Stomach (tissue), 19 donors: ENCODE measurements around the gene OR1D5. TPM values are rescaled to one million over a fixed set of nuclear protein-coding genes. Genes with fewer than 3 reads are reported as not detected.
"Not testable (repeated sequence)": the region's sequence is repeated elsewhere in the genome, so short reads cannot be mapped to it uniquely, and the experiment has no call there.

Source experiments
- DNase-seq, 2 donors: peaks; one replicate each; pipeline versions ENCODE4 v3.0.0 to v3.0.0-alpha.2; 2013 to 2019
- H3K27ac ChIP-seq, 5 donors: fragments of 200-600 bp in 4 of 5; sonication (generic) in 4 of 5; one replicate each; pipeline ENCODE4 v1.5.1; 2013 to 2019; ENCODE audit warnings: mild to moderate bottlenecking in 1 of 5, moderate library complexity in 1 of 5
- H3K27me3 ChIP-seq, 3 donors: fragments of 200-600 bp; sonication (generic); one replicate each; pipeline ENCODE4 v1.5.1; 2017 to 2019; ENCODE audit warnings: mixed run types in 1 of 3
- H3K36me3 ChIP-seq, 4 donors: fragments of 200-600 bp; sonication (generic); 1 replicate in 3 of 4; 2 replicates in 1 of 4; pipeline ENCODE4 v1.5.1; 2016 to 2019
- H3K4me1 ChIP-seq, 4 donors: fragments of 200-600 bp; sonication (generic); one replicate each; pipeline ENCODE4 v1.5.1; 2016 to 2019
- H3K4me3 ChIP-seq, 4 donors: fragments of 200-600 bp; sonication (generic) in 3 of 4; one replicate each; pipeline ENCODE4 v1.5.1; 2016 to 2019; ENCODE audit warnings: mild to moderate bottlenecking in 1 of 4
- H3K9me3 ChIP-seq, 4 donors: fragments of 200-600 bp; sonication (generic); one replicate each; pipeline ENCODE4 v1.5.1; 2016 to 2019
- CTCF ChIP-seq, 7 experiments: fragments of 450-650 bp in 4 of 7; fragments of 200-600 bp in 3 of 7; sonication (generic) in 3 of 7; IDR thresholded peaks; one replicate each; pipeline ENCODE4 v1.5.1; 2016 to 2019; ENCODE audit warnings: antibody characterized with exemption in 7 of 7, control low read depth in 2 of 7, mild to moderate bottlenecking in 1 of 7
- EP300 ChIP-seq: sonication (generic); formaldehyde crosslinking; IDR thresholded peaks from one replicate; pipeline ENCODE4 v1.6.1; 2017; ENCODE audit warnings: antibody characterized with exemption
- POLR2A ChIP-seq, 4 donors: fragments of 450-650 bp; IDR thresholded peaks; one replicate each; pipeline ENCODE4 v1.6.1; 2016; ENCODE audit warnings: antibody characterized with exemption in 4 of 4, control low read depth in 2 of 4, mild to moderate bottlenecking in 1 of 4, moderate library complexity in 1 of 4
- POLR2AphosphoS5 ChIP-seq, 3 donors: sonication (generic); formaldehyde crosslinking; IDR thresholded peaks; one replicate each; pipeline ENCODE4 v1.6.1; 2016; ENCODE audit warnings: antibody characterized with exemption in 3 of 3
- WGBS, 5 donors: extraction: QIAGEN DNeasy Blood & Tissue Kit in 3 of 5; methylation state at CpG; one replicate each; pipeline versions ENCODE4 v1.1.5 to v1.1.7; 2013 to 2018; 5-methylcytosine and 5-hydroxymethylcytosine counted together
- intact Hi-C: fragments of 100-400 bp; cut with DNase I; formaldehyde crosslinking; loops from one replicate; pipeline ENCODE4 v1.15.1; 2023; ENCODE audit warnings: low total_unique reads
- long read RNA-seq, 10 donors: transcript quantifications; one replicate each; lab custom pipeline, GENCODE V29; 2026
- polyA plus RNA-seq, 3 donors: library from polyadenylated mRNA; stranded (reverse); fragments of 200-250 nt; gene quantifications; one replicate each; pipeline ENCODE4 v1.2.3, GENCODE V29; 2013
- total RNA-seq, 5 donors: library from RNA; depleted of rRNA; stranded (reverse); fragments of >200 nt; gene quantifications; one replicate each; pipeline versions ENCODE4 v1.1.0 to v1.2.3, GENCODE V29; 2014 to 2016
- donor health status: healthy with polysubstance abuse.
- donor health status: Bipolar disorder and iron deficiency.
- donor health status: healthy.

Gene OR1D5
- total RNA-seq (not detected), polyA plus RNA-seq (not detected)
- long read RNA-seq, donor 1, result 0 reads
- long read RNA-seq, donor 2, result 0 reads
- long read RNA-seq, donor 3, result 0 reads
- long read RNA-seq, donor 4, result 0 reads
- long read RNA-seq, donor 5, result 0 reads
- long read RNA-seq, donor 6, result 0 reads
- long read RNA-seq, donor 7, result 0 reads
- long read RNA-seq, donor 8, result 0 reads
- long read RNA-seq, donor 9, result 0 reads
- long read RNA-seq, donor 10, result 0 reads

- intact Hi-C loops, H3K27ac ChIP-seq, H3K27me3 ChIP-seq, H3K9me3 ChIP-seq, H3K4me3 ChIP-seq, H3K36me3 ChIP-seq, DNase-seq, H3K4me1 ChIP-seq: not testable (repeated sequence)
- WGBS, 5 donors, result 60% methylated on average over 1 of the region's 2 CpGs; no CpG with 5 or more reads in 3 of the 5 donors
These were observed at the start of gene OR1D5 for GRCh38 chr17:3063507-3063906. OR1D5 (minus strand) TSS chr17:3063607; CDS start chr17:3063607, 0 bp downstream.

GRCh38 chr17:3104322-3104721 is 40.9 kb upstream of the OR1D5 start, which contains the start of gene OR1D2:
OR1D2 (minus strand) TSS chr17:3104422; CDS start chr17:3092996, 11,426 bp downstream.
- peaks cover 0 to 32% (median 20%) of the 10 kb centered on the region in 4 donors for H3K9me3 ChIP-seq
- no peaks in the 10 kb centered on the region for H3K36me3 ChIP-seq
- 59 to 72% (median 67%) methylated on average over 3 of the region's 3 CpGs for WGBS, 5 donors
- no peak for DNase-seq
- no peak within 1 kb of the TSS for H3K4me3 ChIP-seq
- H3K4me1 ChIP-seq, result no peaks in the 10 kb centered on the region
- intact Hi-C loops, result no loop called here
- TF ChIP-seq POLR2AphosphoS5 (IDR thresholded peaks at IDR 0.05) (no peak), EP300 (no peak), CTCF (IDR thresholded peaks at IDR 0.05) (no peak), POLR2A (IDR thresholded peaks at IDR 0.05) (no peak)
- no peaks in the 10 kb centered on the region for H3K27me3 ChIP-seq
- H3K27ac ChIP-seq, result no peak within 1 kb of the TSS

GRCh38 chr17:3073850-3074249 is 10.4 kb upstream of the OR1D5 start:
- WGBS, 5 donors, result 63 to 79% (median 73%) methylated on average over 4 of the region's 4 CpGs
- intact Hi-C loops, result not testable (repeated sequence)

GRCh38 chr17:3065192-3065591 is 1.8 kb upstream of the OR1D5 start:
- H3K27me3 ChIP-seq, H3K4me1 ChIP-seq, H3K9me3 ChIP-seq, H3K36me3 ChIP-seq, intact Hi-C loops, H3K27ac ChIP-seq, H3K4me3 ChIP-seq: not testable (repeated sequence)
- DNase-seq, result peak in 1 of 2 donors; percentile 28
- WGBS, 5 donors, result 11% methylated on average over 1 of the region's 1 CpG; no CpG with 5 or more reads in 4 of the 5 donors

More at GRCh38 chr17:3073850-3074249, 10.4 kb upstream of the OR1D5 start:
- not testable (repeated sequence) for H3K36me3 ChIP-seq, H3K4me1 ChIP-seq, H3K27ac ChIP-seq, H3K9me3 ChIP-seq, H3K4me3 ChIP-seq, H3K27me3 ChIP-seq, DNase-seq

- H3K36me3 ChIP-seq, H3K27me3 ChIP-seq, H3K27ac ChIP-seq, H3K4me1 ChIP-seq, H3K9me3 ChIP-seq, DNase-seq, intact Hi-C loops, H3K4me3 ChIP-seq: not testable (repeated sequence)
- 76 to 83% (median 79%) methylated on average over 7 to 8 of the region's 8 CpGs for WGBS, 5 donors
These were observed 506 bp downstream of the OR1D5 start for GRCh38 chr17:3062824-3063377.

GRCh38 chr17:3054868-3055267 is 8.5 kb downstream of the OR1D5 start:
- DNase-seq, H3K4me1 ChIP-seq, H3K9me3 ChIP-seq, intact Hi-C loops, H3K4me3 ChIP-seq, H3K27me3 ChIP-seq, H3K36me3 ChIP-seq, H3K27ac ChIP-seq: not testable (repeated sequence)
- WGBS, 5 donors, result 92 to 100% (median 96%) methylated on average over 1 of the region's 2 CpGs

GRCh38 chr17:3049705-3050295 is 13.6 kb downstream of the OR1D5 start:
- H3K27me3 ChIP-seq, result no peaks in the 10 kb centered on the region
- intact Hi-C loops, result no loop called here
- WGBS, 5 donors, result 73 to 80% (median 75%) methylated on average over 8 of the region's 8 CpGs
- no peak overlapping the region for H3K27ac ChIP-seq
- H3K4me3 ChIP-seq, result peak overlapping the region in 3 of 4 donors; percentile 66 to 74 (median 69)
- no peaks in the 10 kb centered on the region for H3K9me3 ChIP-seq
- no peaks in the 10 kb centered on the region for H3K36me3 ChIP-seq
- TF ChIP-seq EP300 (no peak), POLR2A (IDR thresholded peaks at IDR 0.05) (no peak), POLR2AphosphoS5 (IDR thresholded peaks at IDR 0.05) (no peak), CTCF (IDR thresholded peaks at IDR 0.05) (no peak)
- peak in 1 of 2 donors; percentile 49 for DNase-seq
- H3K4me1 ChIP-seq, result peaks cover 0 to 17% (median 11%) of the 10 kb centered on the region in 4 donors
